CD4-positive, alpha-beta T cell treated with Interleukin-15 for 1 hour (primary cell): ENCODE data around the gene NACC2.
"Not testable (repeated sequence)": the region's sequence is repeated elsewhere in the genome, so short reads cannot be mapped to it uniquely, and the experiment has no call there.

ENCODE experiments used
- DNase-seq: peaks from one replicate; pipeline ENCODE4 v3.0.0-alpha.2; 2020

NACC2 gene

DNA sequence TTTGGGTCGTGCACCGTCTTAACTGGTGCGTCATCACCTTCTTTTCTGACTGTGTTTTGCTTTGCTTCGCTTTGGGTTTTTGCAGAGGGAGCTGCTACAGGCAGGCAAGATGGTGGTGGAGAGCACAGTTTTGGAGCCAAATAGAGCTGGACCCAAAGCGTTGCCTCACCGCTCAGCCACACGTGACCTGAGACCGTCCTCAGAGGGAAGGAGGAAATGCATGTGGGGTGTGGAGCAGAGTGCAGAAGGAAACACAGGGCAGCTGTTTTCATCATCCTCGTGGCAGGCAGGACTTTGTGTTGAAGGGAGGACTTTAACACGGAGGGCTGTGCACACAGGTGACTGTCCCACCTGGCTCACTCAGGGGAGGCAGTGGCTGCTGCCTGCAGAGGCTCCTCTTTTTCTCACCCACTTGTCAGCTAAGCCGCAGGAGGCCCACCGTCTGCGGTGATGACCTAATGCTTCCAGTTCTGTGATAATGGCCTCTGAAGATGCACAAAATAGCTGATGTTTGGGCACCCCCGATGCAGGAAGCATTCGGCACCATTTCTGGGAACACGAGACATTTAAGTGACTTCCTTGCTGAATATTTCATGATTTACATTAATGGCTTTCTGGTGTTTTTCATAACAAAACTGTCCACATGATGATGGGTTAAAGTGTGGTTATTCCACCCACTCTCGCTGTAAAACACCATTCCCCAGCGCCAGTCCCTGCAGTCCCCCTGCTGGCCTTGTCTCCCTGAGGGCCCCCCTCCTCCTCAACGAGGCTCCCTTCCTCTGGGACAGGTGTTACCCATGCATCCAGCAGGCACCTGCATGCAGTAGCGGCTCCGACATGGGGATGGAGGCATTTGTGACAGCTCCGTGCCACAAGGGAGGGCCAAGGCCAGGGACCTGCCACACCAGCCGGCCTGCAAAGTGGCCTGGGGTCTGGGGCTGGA is 121.5 kb downstream of the NACC2 start:
- DNase-seq, result peak; percentile 36

DNA sequence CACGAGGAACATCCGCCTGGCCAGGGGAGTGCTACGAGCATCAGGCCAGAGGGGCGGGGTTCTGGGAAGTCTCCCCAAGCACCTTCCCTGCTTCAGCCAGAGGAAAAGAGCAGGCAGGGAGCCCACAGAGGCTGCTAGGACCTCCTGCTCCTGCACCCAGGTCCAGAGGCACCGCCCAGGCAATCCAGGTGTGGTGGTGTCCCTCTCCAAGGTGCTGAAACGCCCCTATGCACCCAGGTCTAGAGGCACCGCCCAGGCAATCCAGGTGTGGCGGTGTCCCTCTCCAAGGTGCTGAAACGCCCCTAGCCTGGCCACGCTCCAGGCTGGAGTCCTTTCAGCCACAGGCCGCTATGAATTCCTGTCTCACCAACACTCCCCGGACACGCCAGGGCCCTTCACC is 123.2 kb downstream of the NACC2 start:
- peak; percentile 32 for DNase-seq

- no peak for DNase-seq
Measured at GRCh38 chr9:135971111-135971766, 123.8 kb downstream of the NACC2 start.

DNA sequence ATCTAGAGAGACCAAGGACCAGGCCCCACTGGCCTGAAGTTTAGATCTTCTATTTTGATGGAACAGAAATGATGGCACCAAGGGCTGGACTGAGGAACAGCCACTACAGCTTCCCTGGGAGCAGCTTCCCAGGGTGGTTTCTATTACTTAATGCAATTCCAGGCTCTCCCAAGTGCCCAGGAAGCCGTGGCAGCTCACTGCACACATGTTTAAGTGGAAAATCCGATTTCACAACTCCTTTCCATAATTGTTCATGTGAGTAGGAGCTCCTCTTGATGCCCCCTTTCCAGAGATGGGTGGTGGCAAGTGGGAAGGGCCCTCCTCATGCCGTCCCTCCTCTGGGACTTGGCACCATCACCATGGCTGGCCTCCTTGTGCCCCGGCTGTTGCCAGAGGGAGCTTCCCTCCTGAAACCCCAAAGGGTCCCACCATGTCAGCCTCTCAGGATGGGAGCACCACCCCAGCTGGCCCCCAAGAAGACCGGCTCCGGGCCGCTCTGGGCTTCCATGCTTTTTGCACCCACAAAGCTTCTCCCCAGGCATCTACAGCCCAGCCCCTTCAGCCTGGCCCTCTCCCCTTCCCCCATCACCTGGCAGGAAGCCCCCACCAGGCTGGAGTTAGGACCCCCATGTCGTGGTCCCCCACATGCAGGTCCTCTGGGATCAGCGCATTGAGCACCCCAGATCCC is 124.8 kb downstream of the NACC2 start:
- no peak for DNase-seq

- no peak for DNase-seq
Measured at GRCh38 chr9:135969064-135969683, 125.9 kb downstream of the NACC2 start.

GRCh38 chr9:135968601-135969000 is 126.5 kb downstream of the NACC2 start:
- no peak for DNase-seq

DNA sequence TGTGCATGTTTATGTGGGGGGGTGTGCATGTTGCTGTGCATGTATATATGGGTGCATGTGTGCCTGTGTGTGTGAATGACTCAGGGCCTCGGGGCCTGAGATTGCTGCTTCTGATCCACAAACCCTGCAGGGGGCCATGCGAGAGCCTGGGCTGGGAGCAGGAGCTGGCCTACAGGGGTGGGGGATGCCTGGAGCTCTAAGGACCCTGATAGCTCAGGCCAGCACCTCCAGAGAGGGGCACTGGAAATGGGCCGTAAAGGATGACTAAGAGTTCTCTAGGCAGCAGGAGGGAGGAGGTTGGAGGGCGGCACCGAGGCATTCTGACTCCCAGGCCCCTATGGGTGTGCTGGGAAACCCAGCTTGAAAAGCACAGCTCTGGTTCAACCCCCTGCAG is 127.0 kb downstream of the NACC2 start:
- DNase-seq, result no peak

DNA sequence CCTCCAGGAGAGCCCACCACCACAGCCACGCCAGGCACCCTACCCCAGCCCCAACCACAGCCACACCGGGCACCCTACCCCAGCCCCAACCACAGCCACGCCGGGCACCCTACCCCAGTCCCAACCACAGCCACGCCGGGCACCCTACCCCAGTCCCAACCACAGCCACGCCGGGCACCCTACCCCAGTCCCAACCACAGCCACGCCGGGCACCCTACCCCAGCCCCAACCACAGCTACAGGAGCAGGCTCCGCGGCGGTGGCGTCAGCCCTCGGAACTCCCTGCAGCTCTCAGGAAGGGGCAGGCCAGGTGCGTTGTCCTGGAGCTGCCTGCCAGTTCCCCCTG is 128.2 kb downstream of the NACC2 start:
- DNase-seq, result not testable (repeated sequence)

DNA sequence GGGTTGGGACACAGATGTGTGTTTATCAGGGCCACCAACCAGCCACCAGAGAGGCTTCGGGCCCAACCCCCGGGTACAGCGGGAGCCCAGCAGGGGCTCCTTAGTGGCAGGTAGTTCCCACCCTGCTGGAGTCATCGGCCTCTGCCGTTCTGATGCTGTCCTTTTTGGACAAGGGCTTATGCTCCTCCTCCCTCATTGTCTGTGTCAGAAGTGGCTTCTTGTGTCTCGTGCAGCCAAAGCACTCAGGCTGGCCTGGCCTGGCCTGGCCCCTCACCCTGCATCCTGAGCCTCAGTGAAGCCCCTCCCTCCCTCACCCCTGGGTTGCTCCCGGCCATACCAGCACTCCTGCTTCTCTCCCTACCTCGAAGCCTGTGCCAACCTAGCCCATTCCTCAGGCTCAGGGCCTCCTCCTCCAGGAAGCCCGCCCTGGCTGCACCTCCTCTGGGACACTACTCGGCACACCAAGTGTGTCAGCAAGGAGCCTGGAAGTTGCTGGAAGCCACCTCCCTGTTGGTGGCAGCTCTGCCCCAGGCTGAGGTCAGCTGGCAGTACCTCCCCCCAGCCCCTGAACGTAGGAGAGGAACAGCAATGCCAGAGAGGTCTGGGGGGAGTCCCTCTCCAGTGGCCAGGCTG is 129.8 kb downstream of the NACC2 start:
- DNase-seq, result no peak

- DNase-seq, result no peak
Measured at GRCh38 chr9:135963938-135964337, 131.2 kb downstream of the NACC2 start.

GRCh38 chr9:135963338-135963737 is 131.8 kb downstream of the NACC2 start:
- DNase-seq, result no peak

GRCh38 chr9:135962696-135963307 is 132.3 kb downstream of the NACC2 start:
- no peak for DNase-seq

- no peak for DNase-seq
Measured at GRCh38 chr9:135961811-135962695, 133.0 kb downstream of the NACC2 start.

GRCh38 chr9:135961277-135961715 is 133.8 kb downstream of the NACC2 start, which contains the start of gene UBAC1:
TSS of gene UBAC1 (minus strand) at chr9:135961373. CDS start at chr9:135961162, 211 bp downstream.
- DNase-seq, result peak; percentile 96

DNA sequence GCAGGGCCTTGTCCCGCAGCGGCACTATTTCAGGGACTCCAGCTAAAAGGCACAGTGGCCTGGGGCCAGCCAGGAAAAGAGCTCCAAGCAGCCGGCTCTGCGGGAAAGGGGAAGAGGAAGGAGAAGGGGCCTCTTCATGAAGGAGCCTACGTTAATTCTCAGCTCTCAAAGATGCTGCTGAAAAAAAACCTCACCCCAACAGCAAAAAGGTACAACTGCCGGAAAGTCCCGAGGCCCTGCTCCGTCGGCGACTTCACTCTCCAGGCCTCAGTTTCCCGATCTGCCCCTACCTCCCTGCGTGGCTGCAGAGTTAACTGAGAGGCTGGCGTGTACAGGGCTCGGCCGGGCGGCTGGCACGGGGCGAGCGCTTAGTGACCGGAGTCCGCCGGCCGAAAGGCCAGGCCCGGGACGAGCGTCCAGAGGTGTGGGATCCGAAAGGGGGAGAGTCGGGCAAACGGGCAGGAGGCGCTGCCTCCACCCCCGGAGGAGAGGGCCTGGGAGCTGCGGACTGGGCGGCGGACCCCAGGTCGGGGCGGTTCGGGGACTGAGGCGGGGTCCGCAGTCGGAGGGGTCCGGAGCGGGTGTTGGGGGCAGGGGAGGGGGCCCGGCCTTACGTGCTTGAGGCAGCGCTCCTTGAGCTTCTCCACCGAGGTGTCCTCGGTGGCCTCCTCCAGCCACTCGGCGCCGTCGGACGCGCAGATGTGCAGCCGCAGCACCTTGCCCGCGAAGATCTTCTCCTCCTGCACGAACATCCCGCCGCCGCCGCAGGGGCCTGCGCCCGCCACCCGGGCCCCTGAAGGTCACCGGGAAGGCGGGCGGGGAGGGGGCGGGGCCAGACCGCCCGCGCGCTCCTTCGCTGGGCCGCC is 134.4 kb downstream of the NACC2 start:
- no peak for DNase-seq

- DNase-seq, result no peak
Measured at GRCh38 chr9:135959814-135960213, 135.3 kb downstream of the NACC2 start.

DNA sequence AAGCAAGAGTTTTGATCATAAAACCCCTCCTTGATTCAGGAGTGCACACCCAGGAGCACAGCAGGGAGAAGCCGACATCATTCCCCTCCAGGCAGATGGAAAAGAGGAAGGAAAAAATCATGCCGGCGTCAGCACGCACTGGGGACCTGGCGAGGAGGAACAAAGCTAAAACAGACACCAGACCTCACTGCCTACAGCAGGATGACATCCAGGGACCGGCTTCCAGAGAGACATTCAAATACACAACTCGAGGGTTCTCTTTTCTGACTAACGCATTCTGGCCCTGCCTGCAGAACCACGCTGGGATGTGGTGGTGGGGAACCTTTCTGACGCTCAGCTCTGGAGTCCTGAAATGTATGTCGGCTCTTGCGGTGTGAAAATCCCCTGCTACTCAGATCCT is 136.6 kb downstream of the NACC2 start:
- DNase-seq, result peak; percentile 23

DNA sequence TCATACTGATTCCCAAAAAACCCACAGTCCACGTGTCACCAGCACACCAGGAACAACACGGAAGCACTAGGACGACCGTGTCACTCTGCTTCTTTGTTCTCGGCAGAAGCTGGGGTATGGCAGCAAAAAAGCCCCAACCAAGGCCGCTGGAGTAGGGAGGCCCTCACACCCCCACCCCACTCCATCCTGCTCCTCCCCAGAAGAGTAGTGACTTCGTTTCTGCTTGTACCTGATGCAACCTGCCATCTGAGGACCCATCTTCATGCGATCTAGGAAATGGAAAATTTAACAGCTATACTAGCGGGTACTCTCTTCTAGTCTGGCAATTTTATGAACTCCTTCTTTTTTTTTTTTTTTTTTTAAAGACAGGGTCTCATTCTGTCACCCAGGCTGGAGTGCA is 137.7 kb downstream of the NACC2 start:
- DNase-seq, result no peak

DNA sequence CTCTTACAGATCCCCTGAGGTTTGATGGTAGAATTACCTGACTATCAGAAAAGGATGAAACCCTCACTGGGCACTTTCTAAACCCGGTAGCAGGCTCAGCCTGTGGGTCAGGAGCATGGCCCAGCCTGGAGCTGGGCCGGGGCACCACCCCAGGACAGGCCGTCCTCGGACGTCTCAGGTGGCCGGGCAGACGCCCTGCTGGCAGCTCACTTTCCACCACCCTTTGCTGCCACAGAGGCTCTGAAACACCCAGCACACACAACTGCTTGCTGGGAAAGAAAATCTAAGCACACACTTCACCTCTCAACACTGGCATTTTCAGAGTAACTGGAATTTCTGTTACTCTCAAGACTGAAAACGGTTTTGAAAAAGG is 138.3 kb downstream of the NACC2 start:
- no peak for DNase-seq
